SK-N-SH (cell line): ENCODE measurements around the gene OR1K1. TPM values are rescaled to one million over a fixed set of nuclear protein-coding genes. Genes with fewer than 3 reads are reported as not detected.

Experiments
- CTCF ChIA-PET: fragments of 300-600, 350-600 bp; formaldehyde crosslinking; extraction: SDS; loops from one replicate; lab custom pipeline; 2021; lab: Yijun Ruan, JAX
- POLR2A ChIA-PET: fragments of 350-600 bp; sonication (Branson Sonifier 250); formaldehyde crosslinking; extraction: SDS; loops from one replicate; lab custom pipeline; 2020; ENCODE audit warnings: antibody characterized with exemption, inconsistent platforms; lab: Yijun Ruan, JAX
- DNase-seq: peaks from one replicate; pipeline ENCODE4 v3.0.0; 2012
- H2AFZ ChIP-seq: fragments of 200-600 bp; sonication (generic); 2 replicates; pipeline ENCODE4 v1.8.1; 2016; ENCODE audit warnings: antibody characterized with exemption, mild to moderate bottlenecking, low read depth
- H3F3A ChIP-seq: fragments of 200-600 bp; sonication (generic); replicated peaks from 2 replicates; pipeline ENCODE3; 2016; ENCODE audit warnings: antibody characterized with exemption, mild to moderate bottlenecking; ENCODE audit not compliant: insufficient read depth
- H3K27ac ChIP-seq, 2 experiments: fragments of 200-500 bp in 1 of 2; fragments of 200-600 bp in 1 of 2; sonication (Bioruptor generic) in 1 of 2; sonication (generic), shearing (Covaris generic) in 1 of 2; 2 replicates each; pipeline versions ENCODE4 v1.5.1 to v1.6.1; 2014 to 2016; ENCODE audit warnings: low read depth in 2 of 2, inconsistent platforms in 1 of 2, low read length in 1 of 2, mild to moderate bottlenecking in 1 of 2, mixed read lengths in 1 of 2
- H3K27me3 ChIP-seq: fragments of 200-600 bp; sonication (generic), shearing (Covaris generic); 2 replicates; pipeline ENCODE4 v1.6.1; 2016; ENCODE audit warnings: mixed run types; ENCODE audit not compliant: insufficient read depth
- H3K36me3 ChIP-seq, 2 experiments: fragments of 200-500 bp in 1 of 2; fragments of 200-600 bp in 1 of 2; sonication (Bioruptor generic) in 1 of 2; sonication (generic) in 1 of 2; replicated peaks in 1 of 2; 2 replicates each; pipeline versions ENCODE3 to v1.5.1; 2014 to 2016; ENCODE audit warnings: low read length in 1 of 2, mild to moderate bottlenecking in 1 of 2; ENCODE audit not compliant: insufficient read depth in 2 of 2, control insufficient read depth in 1 of 2
- H3K4me1 ChIP-seq, 2 experiments: fragments of 200-500 bp in 1 of 2; fragments of 200-600 bp in 1 of 2; sonication (Bioruptor generic) in 1 of 2; sonication (generic), shearing (Covaris generic) in 1 of 2; 2 replicates each; pipeline versions ENCODE4 v1.5.1 to v1.6.1; 2014 to 2016; ENCODE audit warnings: low read depth in 1 of 2, low read length in 1 of 2, mixed run types in 1 of 2; ENCODE audit not compliant: insufficient read depth in 2 of 2, control insufficient read depth in 1 of 2
- H3K4me2 ChIP-seq: fragments of 200-600 bp; sonication (generic), shearing (Covaris generic); 2 replicates; pipeline ENCODE4 v1.6.1; 2017; ENCODE audit warnings: mixed run types
- H3K4me3 ChIP-seq, 2 experiments: fragments of 200-500 bp in 1 of 2; fragments of 200-600 bp in 1 of 2; sonication (Bioruptor generic) in 1 of 2; sonication (generic), shearing (Covaris generic) in 1 of 2; 2 replicates each; pipeline versions ENCODE4 v1.5.1 to v1.8.1; 2014 to 2016; ENCODE audit warnings: low read depth in 2 of 2, inconsistent platforms in 1 of 2, low read length in 1 of 2, mild to moderate bottlenecking in 1 of 2, mixed read lengths in 1 of 2, moderate library complexity in 1 of 2
- H3K79me2 ChIP-seq: fragments of 200-600 bp; sonication (generic); 2 replicates; pipeline ENCODE4 v1.8.1; 2017; ENCODE audit warnings: mild to moderate bottlenecking; ENCODE audit not compliant: insufficient read depth
- H3K9ac ChIP-seq: fragments of 200-600 bp; sonication (generic); 2 replicates; pipeline ENCODE4 v1.6.1; 2017; ENCODE audit warnings: mixed run types
- H3K9me2 ChIP-seq: fragments of 200-600 bp; sonication (generic); 2 replicates; pipeline ENCODE4 v1.6.1; 2017; ENCODE audit warnings: mixed run types
- H3K9me3 ChIP-seq: fragments of 200-600 bp; sonication (generic); 2 replicates; pipeline ENCODE4 v1.6.1; 2017; ENCODE audit warnings: mixed run types, mild to moderate bottlenecking, moderate library complexity
- H4K20me1 ChIP-seq: fragments of 200-600 bp; sonication (generic); 2 replicates; pipeline ENCODE4 v1.6.1; 2017; ENCODE audit warnings: mild to moderate bottlenecking, mixed run types; ENCODE audit not compliant: insufficient read depth
- ELF1 ChIP-seq: IDR thresholded peaks from 2 replicates; pipeline ENCODE4 v1.4.0; 2012
- FOXJ3 ChIP-seq: sonication (generic); formaldehyde crosslinking; IDR thresholded peaks from 2 replicates; pipeline ENCODE4 v1.5.1; 2020; ENCODE audit warnings: mild to moderate bottlenecking, missing genetic modification reagents
- GABPA ChIP-seq: IDR thresholded peaks from 2 replicates; pipeline ENCODE4 v1.4.0; 2012; ENCODE audit warnings: low read depth, mild to moderate bottlenecking
- GATA2 ChIP-seq: sonication (generic); formaldehyde crosslinking; IDR thresholded peaks from 2 replicates; pipeline ENCODE4 v1.5.0; 2020; ENCODE audit warnings: mild to moderate bottlenecking, missing genetic modification reagents
- MEF2A ChIP-seq: IDR thresholded peaks from 2 replicates; pipeline ENCODE4 v1.4.0; 2012; ENCODE audit warnings: low read depth, borderline replicate concordance
- MXI1 ChIP-seq: IDR thresholded peaks from 2 replicates; pipeline ENCODE4 v1.6.1; 2012; ENCODE audit warnings: mild to moderate bottlenecking, low read depth, low read length, improper control_type of control experiment
- NFIC ChIP-seq: IDR thresholded peaks from 2 replicates; pipeline ENCODE4 v1.4.0; 2012; ENCODE audit warnings: borderline replicate concordance
- POLR2AphosphoS5 ChIP-seq: IDR thresholded peaks from 2 replicates; pipeline ENCODE4 v1.6.1; 2012; ENCODE audit warnings: low read depth, low read length
- SIN3A ChIP-seq: IDR thresholded peaks from 2 replicates; pipeline ENCODE4 v1.6.1; 2012; ENCODE audit warnings: low read depth, mild to moderate bottlenecking, low read length, moderate library complexity, borderline replicate concordance
- SMC3 ChIP-seq: IDR thresholded peaks from 2 replicates; pipeline ENCODE4 v1.6.1; 2012; ENCODE audit warnings: low read depth, low read length, improper control_type of control experiment
- TAF1 ChIP-seq: IDR thresholded peaks from 2 replicates; pipeline ENCODE4 v1.6.1; 2012; ENCODE audit warnings: low read depth, mild to moderate bottlenecking, low read length, moderate library complexity, borderline replicate concordance
- TEAD4 ChIP-seq: IDR thresholded peaks from 2 replicates; pipeline ENCODE4 v1.4.0; 2012; ENCODE audit warnings: mild to moderate bottlenecking, borderline replicate concordance; ENCODE audit not compliant: insufficient read depth
- WGBS: methylation state at CpG from one replicate; pipeline ENCODE4 v1.1.6; 2017; ENCODE audit warnings: low lambda C conversion rate; 5-methylcytosine and 5-hydroxymethylcytosine counted together
- polyA plus RNA-seq, 3 experiments: library from polyadenylated mRNA; depleted of rRNA; stranded (reverse); fragments of >200 nt; gene quantifications; 2 replicates each; pipeline ENCODE4 v1.2.3, GENCODE V29; 2012
- TF ChIP-seq, protein P1 (sequence below): fragments of 200-600 bp; sonication (generic); IDR thresholded peaks from 2 replicates; pipeline ENCODE4 v1.6.1; 2017; ENCODE audit warnings: antibody characterized with exemption, mild to moderate bottlenecking, moderate library complexity
- TF ChIP-seq, protein P2 (sequence below): fragments of 150-350 bp; IDR thresholded peaks from 2 replicates; pipeline ENCODE4 v1.6.1; 2016; ENCODE audit warnings: mild to moderate bottlenecking, low read depth, low read length
- TF ChIP-seq, protein P3 (sequence below): IDR thresholded peaks from 2 replicates; pipeline ENCODE4; 2012
- TF ChIP-seq, protein P4 (sequence below): fragments of 150-350 bp; IDR thresholded peaks from 2 replicates; pipeline ENCODE4 v1.6.1; 2017; ENCODE audit warnings: antibody characterized with exemption, low read length, low read depth, borderline replicate concordance

OR1K1 gene
- polyA plus RNA-seq, 1 of the 3 experiments (the other 2 are of a cell fraction), result not detected

DNA sequence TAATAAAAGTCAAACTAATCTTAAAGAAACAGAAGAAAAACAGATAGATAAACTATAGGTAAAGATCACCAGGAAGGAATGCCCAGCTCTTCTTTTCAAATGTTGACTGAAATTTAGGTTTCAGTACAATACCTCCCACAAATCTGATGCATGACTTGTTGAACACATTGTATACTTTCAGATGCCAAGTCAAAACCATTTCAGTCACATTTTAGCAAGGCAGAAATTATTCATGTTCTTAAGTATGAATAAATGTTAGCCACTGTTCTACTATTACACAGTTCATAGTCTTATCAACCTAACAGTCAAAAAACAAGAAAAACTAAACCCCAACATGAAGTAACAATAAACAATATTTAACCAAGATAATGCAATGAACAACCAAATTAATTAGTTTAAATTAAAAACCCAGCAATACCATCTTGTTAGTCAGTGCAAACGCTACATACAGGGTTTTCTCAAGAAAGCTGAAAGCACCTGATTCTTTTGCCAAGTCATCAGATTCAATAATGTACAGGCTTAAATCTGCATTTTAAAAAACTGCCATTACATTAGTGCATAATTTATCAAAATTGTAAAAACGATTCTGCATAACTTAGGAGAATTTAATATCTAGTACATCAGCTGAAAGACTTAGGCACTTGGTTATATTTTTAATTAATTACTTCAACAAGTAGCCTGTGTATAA is 48.5 kb downstream of the OR1K1 start:
- peaks cover 23% of the 10 kb centered on the region for H3F3A ChIP-seq
- no peaks in the 10 kb centered on the region for H3K79me2 ChIP-seq
- H3K36me3 ChIP-seq, result peaks cover 59% of the 10 kb centered on the region in 2 experiments
- no peaks in the 10 kb centered on the region for H4K20me1 ChIP-seq
- H3K9ac ChIP-seq, result no peak overlapping the region
- no peaks in the 10 kb centered on the region for H3K27me3 ChIP-seq
- no peak overlapping the region for H3K4me3 ChIP-seq
- POLR2A ChIA-PET, result no interaction called here
- H2AFZ ChIP-seq, result no peak overlapping the region
- no peak overlapping the region for H3K27ac ChIP-seq
- CTCF ChIA-PET, result no interaction called here
- TF ChIP-seq FOXJ3 (CRISPR knock-in tag) (no peak), POLR2AphosphoS5 (no peak), MXI1 (no peak), NFIC (no peak), SIN3A (no peak), SMC3 (no peak), MEF2A (no peak), GATA2 (no peak), TEAD4 (no peak), TAF1 (no peak), ELF1 (no peak), GABPA (no peak)
- TF ChIP-seq, protein P1, sequence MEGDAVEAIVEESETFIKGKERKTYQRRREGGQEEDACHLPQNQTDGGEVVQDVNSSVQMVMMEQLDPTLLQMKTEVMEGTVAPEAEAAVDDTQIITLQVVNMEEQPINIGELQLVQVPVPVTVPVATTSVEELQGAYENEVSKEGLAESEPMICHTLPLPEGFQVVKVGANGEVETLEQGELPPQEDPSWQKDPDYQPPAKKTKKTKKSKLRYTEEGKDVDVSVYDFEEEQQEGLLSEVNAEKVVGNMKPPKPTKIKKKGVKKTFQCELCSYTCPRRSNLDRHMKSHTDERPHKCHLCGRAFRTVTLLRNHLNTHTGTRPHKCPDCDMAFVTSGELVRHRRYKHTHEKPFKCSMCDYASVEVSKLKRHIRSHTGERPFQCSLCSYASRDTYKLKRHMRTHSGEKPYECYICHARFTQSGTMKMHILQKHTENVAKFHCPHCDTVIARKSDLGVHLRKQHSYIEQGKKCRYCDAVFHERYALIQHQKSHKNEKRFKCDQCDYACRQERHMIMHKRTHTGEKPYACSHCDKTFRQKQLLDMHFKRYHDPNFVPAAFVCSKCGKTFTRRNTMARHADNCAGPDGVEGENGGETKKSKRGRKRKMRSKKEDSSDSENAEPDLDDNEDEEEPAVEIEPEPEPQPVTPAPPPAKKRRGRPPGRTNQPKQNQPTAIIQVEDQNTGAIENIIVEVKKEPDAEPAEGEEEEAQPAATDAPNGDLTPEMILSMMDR, result no peak
- TF ChIP-seq, protein P2, sequence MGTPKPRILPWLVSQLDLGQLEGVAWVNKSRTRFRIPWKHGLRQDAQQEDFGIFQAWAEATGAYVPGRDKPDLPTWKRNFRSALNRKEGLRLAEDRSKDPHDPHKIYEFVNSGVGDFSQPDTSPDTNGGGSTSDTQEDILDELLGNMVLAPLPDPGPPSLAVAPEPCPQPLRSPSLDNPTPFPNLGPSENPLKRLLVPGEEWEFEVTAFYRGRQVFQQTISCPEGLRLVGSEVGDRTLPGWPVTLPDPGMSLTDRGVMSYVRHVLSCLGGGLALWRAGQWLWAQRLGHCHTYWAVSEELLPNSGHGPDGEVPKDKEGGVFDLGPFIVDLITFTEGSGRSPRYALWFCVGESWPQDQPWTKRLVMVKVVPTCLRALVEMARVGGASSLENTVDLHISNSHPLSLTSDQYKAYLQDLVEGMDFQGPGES, result no peak
- TF ChIP-seq, protein P3, sequence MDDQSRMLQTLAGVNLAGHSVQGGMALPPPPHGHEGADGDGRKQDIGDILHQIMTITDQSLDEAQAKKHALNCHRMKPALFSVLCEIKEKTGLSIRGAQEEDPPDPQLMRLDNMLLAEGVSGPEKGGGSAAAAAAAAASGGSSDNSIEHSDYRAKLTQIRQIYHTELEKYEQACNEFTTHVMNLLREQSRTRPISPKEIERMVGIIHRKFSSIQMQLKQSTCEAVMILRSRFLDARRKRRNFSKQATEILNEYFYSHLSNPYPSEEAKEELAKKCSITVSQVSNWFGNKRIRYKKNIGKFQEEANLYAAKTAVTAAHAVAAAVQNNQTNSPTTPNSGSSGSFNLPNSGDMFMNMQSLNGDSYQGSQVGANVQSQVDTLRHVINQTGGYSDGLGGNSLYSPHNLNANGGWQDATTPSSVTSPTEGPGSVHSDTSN, result no peak
- TF ChIP-seq, protein P4, sequence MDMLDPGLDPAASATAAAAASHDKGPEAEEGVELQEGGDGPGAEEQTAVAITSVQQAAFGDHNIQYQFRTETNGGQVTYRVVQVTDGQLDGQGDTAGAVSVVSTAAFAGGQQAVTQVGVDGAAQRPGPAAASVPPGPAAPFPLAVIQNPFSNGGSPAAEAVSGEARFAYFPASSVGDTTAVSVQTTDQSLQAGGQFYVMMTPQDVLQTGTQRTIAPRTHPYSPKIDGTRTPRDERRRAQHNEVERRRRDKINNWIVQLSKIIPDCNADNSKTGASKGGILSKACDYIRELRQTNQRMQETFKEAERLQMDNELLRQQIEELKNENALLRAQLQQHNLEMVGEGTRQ, result no peak
- TF ChIP-seq, all 33 proteins: peak for 0
- DNase-seq, result no peak
- 64% methylated on average over 2 of the region's 2 CpGs for WGBS
- Histone ChIP-seq H3K4me1 (no peaks in the 10 kb centered on the region), H3K9me2 (no peaks in the 10 kb centered on the region), H3K9me3 (no peaks in the 10 kb centered on the region), H3K4me2 (no peak overlapping the region)

Other genes with a start within 250 kb of the OR1K1 start
- gene OR1N2, start 247.0 kb upstream of the OR1K1 start, polyA plus RNA-seq (2012; rRNA removed), result not detected in 2 replicates
- 0.05 and 0.07 TPM in 2 replicates for gene OR1L8, start 216.7 kb upstream of the OR1K1 start, polyA plus RNA-seq (2012; rRNA removed)
- gene OR1Q1, start 185.4 kb upstream of the OR1K1 start, polyA plus RNA-seq (2012; rRNA removed), result 0.10 and 0.29 TPM in 2 replicates
- gene OR1B1, start 142.5 kb upstream of the OR1K1 start, polyA plus RNA-seq (2012; rRNA removed), result not detected in 2 replicates
- not detected in 2 replicates for gene OR1L1, start 138.4 kb upstream of the OR1K1 start, polyA plus RNA-seq (2012; rRNA removed)
- gene OR1L3, start 125.0 kb upstream of the OR1K1 start, polyA plus RNA-seq (2012; rRNA removed), result not detected in 2 replicates
- gene OR1L4, start 76.1 kb upstream of the OR1K1 start, polyA plus RNA-seq (2012; rRNA removed), result not detected in 2 replicates
- not detected in 2 replicates for gene OR1L6, start 57.8 kb upstream of the OR1K1 start, polyA plus RNA-seq (2012; rRNA removed)
- not detected in 2 replicates for gene OR5C1, start 11.2 kb upstream of the OR1K1 start, polyA plus RNA-seq (2012; rRNA removed)
- 11.9 and 12.1 TPM in 2 replicates for gene PDCL, start 28.5 kb downstream of the OR1K1 start, polyA plus RNA-seq (2012; rRNA removed)
- 12.4 and 15.2 TPM in 2 replicates for gene RC3H2, start 105.2 kb downstream of the OR1K1 start, polyA plus RNA-seq (2012; rRNA removed)
- gene ZBTB6, start 113.2 kb downstream of the OR1K1 start, polyA plus RNA-seq (2012; rRNA removed), result 2.2 and 3.2 TPM in 2 replicates
- 3.9 and 6.0 TPM in 2 replicates for gene ZBTB26, start 131.4 kb downstream of the OR1K1 start, polyA plus RNA-seq (2012; rRNA removed)
- gene RABGAP1, start 140.9 kb downstream of the OR1K1 start, polyA plus RNA-seq (2012; rRNA removed), result 20.2 and 29.2 TPM in 2 replicates
- gene GPR21, start 233.5 kb downstream of the OR1K1 start, polyA plus RNA-seq (2012; rRNA removed), result not detected in 2 replicates